A673 (cell line): ENCODE measurements around the gene RFX2. TPM values are rescaled to one million over a fixed set of nuclear protein-coding genes. Genes with fewer than 3 reads are reported as not detected.

Experiments used
- BruUV-seq: library from RNA; stranded (reverse); fragments of 400-500 nt; replicated peaks from 2 replicates; lab custom pipeline; 2021; lab: Mats Ljungman, UMichigan
- CTCF ChIA-PET: fragments of 300-600 bp; sonication (Branson Sonifier 250); formaldehyde crosslinking; loops from one replicate; lab custom pipeline; 2022; ENCODE audit warnings: antibody characterized with exemption; lab: Charles Lee
- POLR2A ChIA-PET: fragments of 300-600 bp; sonication (Branson Sonifier 250); formaldehyde crosslinking; loops from one replicate; lab custom pipeline; 2022; ENCODE audit warnings: antibody characterized with exemption; ENCODE audit not compliant: low non-redundant PET; lab: Charles Lee
- DNase-seq: peaks from one replicate; pipeline ENCODE4 v3.0.0-alpha.2; 2015; ENCODE audit warnings: low spot score
- H3K27ac ChIP-seq: fragments of 200-600 bp; sonication (generic); 2 replicates; pipeline ENCODE4 v1.5.1; 2016; ENCODE audit warnings: mixed run types, low read depth, mild to moderate bottlenecking, mixed read lengths, antibody characterized with exemption, low read length; ENCODE audit not compliant: poor library complexity, severe bottlenecking
- H3K27me3 ChIP-seq: fragments of 200-600 bp; sonication (generic); replicated peaks from 2 replicates; pipeline ENCODE4 v1.6.1; 2017; ENCODE audit warnings: mixed run types, low read depth, mild to moderate bottlenecking, mixed read lengths, antibody characterized with exemption, low read length; ENCODE audit not compliant: insufficient read depth, poor library complexity
- H3K36me3 ChIP-seq: fragments of 200-600 bp; sonication (generic); 2 replicates; pipeline ENCODE4 v1.6.1; 2016; ENCODE audit warnings: mixed run types, mild to moderate bottlenecking, mixed read lengths, antibody characterized with exemption, low read length; ENCODE audit not compliant: insufficient read depth, poor library complexity, severe bottlenecking
- H3K4me1 ChIP-seq: fragments of 200-600 bp; sonication (generic); 2 replicates; pipeline ENCODE4 v1.6.1; 2017; ENCODE audit warnings: mixed run types, mild to moderate bottlenecking, mixed read lengths, antibody characterized with exemption, low read length; ENCODE audit not compliant: insufficient read depth, poor library complexity, severe bottlenecking
- H3K4me3 ChIP-seq: fragments of 200-600 bp; sonication (generic); 2 replicates; pipeline ENCODE4 v1.5.1; 2016; ENCODE audit warnings: low read depth, mixed run types, mild to moderate bottlenecking, mixed read lengths, low read length; ENCODE audit not compliant: poor library complexity, severe bottlenecking
- H3K9me3 ChIP-seq: fragments of 200-600 bp; sonication (generic); 2 replicates; pipeline ENCODE4 v1.6.1; 2016; ENCODE audit warnings: mixed run types, low read depth, mild to moderate bottlenecking, mixed read lengths, antibody characterized with exemption, low read length; ENCODE audit not compliant: poor library complexity, severe bottlenecking
- CTCF ChIP-seq: fragments of 300-800, 200-600 bp; sonication (generic); conservative IDR thresholded peaks from 2 replicates; pipeline ENCODE4 v1.5.1; 2017; ENCODE audit warnings: low read depth, mild to moderate bottlenecking, antibody characterized with exemption, low read length, moderate library complexity, mixed read lengths
- EZH2 ChIP-seq: fragments of 200-600 bp; sonication (generic); IDR thresholded peaks from 2 replicates; pipeline ENCODE4 v1.6.1; 2017; ENCODE audit warnings: borderline replicate concordance, low read depth, mild to moderate bottlenecking, mixed read lengths, antibody characterized with exemption, low read length; ENCODE audit not compliant: poor library complexity, severe bottlenecking
- intact Hi-C: fragments of 100-400 bp; cut with micrococcal nuclease; formaldehyde crosslinking; loops from one replicate; pipeline ENCODE4 v1.10.0; 2022; ENCODE audit not compliant: unreplicated experiment
- total RNA-seq: library from RNA; stranded (reverse); gene quantifications from 2 replicates; pipeline ENCODE4 v1.2.3, GENCODE V29; 2021

Gene RFX2
- total RNA-seq, 1 experiment from 2014 or later = 11.7 TPM

GRCh38 chr19:6056801-6057650 is 53.3 kb downstream of the RFX2 start:
- ChIA-PET CTCF (no interaction called here), POLR2A (no interaction called here)
- no TSS peak for BruUV-seq
- no peaks in the 10 kb centered on the region for H3K36me3 ChIP-seq
- H3K9me3 ChIP-seq = no peaks in the 10 kb centered on the region
- H3K27me3 ChIP-seq = no peaks in the 10 kb centered on the region
- intact Hi-C loops = no loop called here
- H3K27ac ChIP-seq = no peak overlapping the region
- no peak overlapping the region for H3K4me3 ChIP-seq
- TF ChIP-seq CTCF (no peak), EZH2 (no peak)
- peak; percentile 25 for DNase-seq
- no peaks in the 10 kb centered on the region for H3K4me1 ChIP-seq

- Histone ChIP-seq H3K36me3 (no peaks in the 10 kb centered on the region), H3K4me1 (no peaks in the 10 kb centered on the region), H3K4me3 (no peak overlapping the region), H3K27ac (no peak overlapping the region), H3K27me3 (no peaks in the 10 kb centered on the region), H3K9me3 (no peaks in the 10 kb centered on the region)
- POLR2A ChIA-PET = no interaction called here
- TF ChIP-seq EZH2 = no peak
- TF ChIP-seq CTCF = no peak
- intact Hi-C loops = no loop called here
- CTCF ChIA-PET = no interaction called here
- DNase-seq = no peak
- no TSS peak for BruUV-seq
Measured at GRCh38 chr19:6056282-6056741, 54.0 kb downstream of the RFX2 start.

- Histone ChIP-seq H3K4me1 (no peaks in the 10 kb centered on the region), H3K27ac (no peak overlapping the region), H3K27me3 (no peaks in the 10 kb centered on the region), H3K9me3 (no peaks in the 10 kb centered on the region), H3K4me3 (no peak overlapping the region), H3K36me3 (no peaks in the 10 kb centered on the region)
- TF ChIP-seq EZH2 = no peak
- TF ChIP-seq CTCF = no peak
- intact Hi-C loops = no loop called here
- CTCF ChIA-PET = no interaction called here
- POLR2A ChIA-PET = no interaction called here
- no peak for DNase-seq
- no TSS peak for BruUV-seq
Measured at GRCh38 chr19:6055013-6055795, 55.1 kb downstream of the RFX2 start.
